ENCODE measurements around the gene INPP5A. TPM values are rescaled to one million over a fixed set of nuclear protein-coding genes. Genes with fewer than 3 reads are reported as not detected.

Gene INPP5A
- total and polyA plus RNA-seq, 4 donors, result 37.7 to 112 (median 54.9) TPM

GRCh38 chr10:132777441-132777840, 239.9 kb downstream of the INPP5A start:
- H3K27me3 ChIP-seq (ENCODE audit: control insufficient read depth in 1 of 2, insufficient read depth in 2 of 2, low read length in 1 of 2), result no peaks in the 10 kb centered on the region
- intact Hi-C loops (cut with DNase I), result no loop called here
- no peaks in the 10 kb centered on the region for H3K4me1 ChIP-seq (ENCODE audit: control insufficient read depth in 1 of 2, insufficient read depth in 2 of 2, low read length in 2 of 2)
- DNase-seq, result no peak
- no peak overlapping the region for H3K4me3 ChIP-seq (ENCODE audit: low read length in 2 of 2)
- ATAC-seq (ENCODE audit: low FRiP score), result no peak
- peaks cover 8% of the 10 kb centered on the region for H3K9me3 ChIP-seq (ENCODE audit: control insufficient read depth, low read length)
- 96 to 97% methylated on average over 14 of the region's 14 CpGs for whole genome bisulfite sequencing, 2 donors
- H3K36me3 ChIP-seq (ENCODE audit: control insufficient read depth in 1 of 2, insufficient read depth in 2 of 2, low read length in 1 of 2), result peaks cover 7 to 20% of the 10 kb centered on the region in 2 donors
- no peak overlapping the region for H3K27ac ChIP-seq (ENCODE audit: low read depth in 1 of 2, low read length in 2 of 2)

- peaks cover 9% of the 10 kb centered on the region for H3K9me3 ChIP-seq (ENCODE audit: control insufficient read depth, low read length)
- 93 to 95% methylated on average over 41 of the region's 41 CpGs for WGBS, 2 donors
- peaks cover 12 to 20% of the 10 kb centered on the region in 2 donors for H3K36me3 ChIP-seq (ENCODE audit: control insufficient read depth in 1 of 2, insufficient read depth in 2 of 2, low read length in 1 of 2)
- ATAC-seq (ENCODE audit: low FRiP score) (no peak), DNase-seq (no peak)
- H3K4me1 ChIP-seq (ENCODE audit: control insufficient read depth in 1 of 2, insufficient read depth in 2 of 2, low read length in 2 of 2), result no peaks in the 10 kb centered on the region
- intact Hi-C loops (cut with DNase I), result no loop called here
- H3K4me3 ChIP-seq (ENCODE audit: low read length in 2 of 2), result no peak overlapping the region
- H3K27me3 ChIP-seq (ENCODE audit: control insufficient read depth in 1 of 2, insufficient read depth in 2 of 2, low read length in 1 of 2), result peaks cover 0 to 4% of the 10 kb centered on the region in 2 donors
- no peak overlapping the region for H3K27ac ChIP-seq (ENCODE audit: low read depth in 1 of 2, low read length in 2 of 2)
Measured at GRCh38 chr10:132779549-132780294, 242.1 kb downstream of the INPP5A start.

- H3K27me3 ChIP-seq (ENCODE audit: control insufficient read depth in 1 of 2, insufficient read depth in 2 of 2, low read length in 1 of 2), result peaks cover 0 to 4% of the 10 kb centered on the region in 2 donors
- WGBS, 2 donors, result 95% methylated on average over 12 of the region's 12 CpGs
- peaks cover 12 to 20% of the 10 kb centered on the region in 2 donors for H3K36me3 ChIP-seq (ENCODE audit: control insufficient read depth in 1 of 2, insufficient read depth in 2 of 2, low read length in 1 of 2)
- H3K9me3 ChIP-seq (ENCODE audit: control insufficient read depth, low read length), result peaks cover 9% of the 10 kb centered on the region
- DNase-seq (no peak), ATAC-seq (ENCODE audit: low FRiP score) (no peak)
- H3K27ac ChIP-seq (ENCODE audit: low read depth in 1 of 2, low read length in 2 of 2), result no peak overlapping the region
- H3K4me1 ChIP-seq (ENCODE audit: control insufficient read depth in 1 of 2, insufficient read depth in 2 of 2, low read length in 2 of 2), result no peaks in the 10 kb centered on the region
- intact Hi-C loops (cut with DNase I), result no loop called here
- H3K4me3 ChIP-seq (ENCODE audit: low read length in 2 of 2), result no peak overlapping the region
Measured at GRCh38 chr10:132780356-132780755, 242.8 kb downstream of the INPP5A start.

GRCh38 chr10:132781556-132781955, 244.0 kb downstream of the INPP5A start:
- Histone ChIP-seq H3K36me3 (ENCODE audit: control insufficient read depth in 1 of 2, insufficient read depth in 2 of 2, low read length in 1 of 2) (peaks cover 12 to 18% of the 10 kb centered on the region in 2 donors), H3K9me3 (ENCODE audit: control insufficient read depth, low read length) (peaks cover 9% of the 10 kb centered on the region), H3K4me1 (ENCODE audit: control insufficient read depth in 1 of 2, insufficient read depth in 2 of 2, low read length in 2 of 2) (no peaks in the 10 kb centered on the region), H3K27me3 (ENCODE audit: control insufficient read depth in 1 of 2, insufficient read depth in 2 of 2, low read length in 1 of 2) (peaks cover 0 to 4% of the 10 kb centered on the region in 2 donors), H3K4me3 (ENCODE audit: low read length in 2 of 2) (no peak overlapping the region), H3K27ac (ENCODE audit: low read depth in 1 of 2, low read length in 2 of 2) (no peak overlapping the region)
- intact Hi-C loops (cut with DNase I), result no loop called here
- ATAC-seq (ENCODE audit: low FRiP score) (no peak), DNase-seq (no peak)
- 96% methylated on average over 20 of the region's 20 CpGs for WGBS, 2 donors

GRCh38 chr10:132783165-132783939, 245.8 kb downstream of the INPP5A start:
- H3K27me3 ChIP-seq (ENCODE audit: control insufficient read depth in 1 of 2, insufficient read depth in 2 of 2, low read length in 1 of 2), result peaks cover 0 to 4% of the 10 kb centered on the region in 2 donors
- H3K9me3 ChIP-seq (ENCODE audit: control insufficient read depth, low read length), result peaks cover 9% of the 10 kb centered on the region
- H3K4me1 ChIP-seq (ENCODE audit: control insufficient read depth in 1 of 2, insufficient read depth in 2 of 2, low read length in 2 of 2), result no peaks in the 10 kb centered on the region
- intact Hi-C loops (cut with DNase I), result no loop called here
- H3K4me3 ChIP-seq (ENCODE audit: low read length in 2 of 2), result no peak overlapping the region
- DNase-seq, result no peak
- H3K36me3 ChIP-seq (ENCODE audit: control insufficient read depth in 1 of 2, insufficient read depth in 2 of 2, low read length in 1 of 2), result peaks cover 12 to 18% of the 10 kb centered on the region in 2 donors
- ATAC-seq (ENCODE audit: low FRiP score), result no peak
- WGBS, 2 donors, result 96% methylated on average over 30 of the region's 30 CpGs
- H3K27ac ChIP-seq (ENCODE audit: low read depth in 1 of 2, low read length in 2 of 2), result no peak overlapping the region

GRCh38 chr10:132783940-132784865, 246.6 kb downstream of the INPP5A start:
- peaks cover 9% of the 10 kb centered on the region for H3K9me3 ChIP-seq (ENCODE audit: control insufficient read depth, low read length)
- intact Hi-C loops (cut with DNase I), result no loop called here
- DNase-seq (no peak), ATAC-seq (ENCODE audit: low FRiP score) (no peak)
- no peaks in the 10 kb centered on the region for H3K4me1 ChIP-seq (ENCODE audit: control insufficient read depth in 1 of 2, insufficient read depth in 2 of 2, low read length in 2 of 2)
- H3K27me3 ChIP-seq (ENCODE audit: control insufficient read depth in 1 of 2, insufficient read depth in 2 of 2, low read length in 1 of 2), result peaks cover 0 to 4% of the 10 kb centered on the region in 2 donors
- 31 to 34% methylated on average over 96 to 106 of the region's 106 CpGs for WGBS, 2 donors
- H3K36me3 ChIP-seq (ENCODE audit: control insufficient read depth in 1 of 2, insufficient read depth in 2 of 2, low read length in 1 of 2), result peaks cover 12 to 16% of the 10 kb centered on the region in 2 donors
- peak overlapping the region in 1 of 2 donors; percentile 6 for H3K4me3 ChIP-seq (ENCODE audit: low read length in 2 of 2)
- no peak overlapping the region for H3K27ac ChIP-seq (ENCODE audit: low read depth in 1 of 2, low read length in 2 of 2)

- Histone ChIP-seq H3K27me3 (ENCODE audit: control insufficient read depth in 1 of 2, insufficient read depth in 2 of 2, low read length in 1 of 2) (peaks cover 0 to 4% of the 10 kb centered on the region in 2 donors), H3K4me1 (ENCODE audit: control insufficient read depth in 1 of 2, insufficient read depth in 2 of 2, low read length in 2 of 2) (no peaks in the 10 kb centered on the region), H3K27ac (ENCODE audit: low read depth in 1 of 2, low read length in 2 of 2) (no peak overlapping the region), H3K36me3 (ENCODE audit: control insufficient read depth in 1 of 2, insufficient read depth in 2 of 2, low read length in 1 of 2) (peaks cover 10 to 12% of the 10 kb centered on the region in 2 donors), H3K9me3 (ENCODE audit: control insufficient read depth, low read length) (peaks cover 9% of the 10 kb centered on the region), H3K4me3 (ENCODE audit: low read length in 2 of 2) (peak overlapping the region in 1 of 2 donors; percentile 6)
- DNase-seq, result no peak
- WGBS, 2 donors, result 4 to 7% methylated on average over 83 to 111 of the region's 111 CpGs
- intact Hi-C loops (cut with DNase I), result no loop called here
- ATAC-seq (ENCODE audit: low FRiP score), result no peak
Measured at GRCh38 chr10:132784866-132785722, 247.5 kb downstream of the INPP5A start.

All from aorta (tissue), 5 donors.